ENCODE results near the gene GLIS1.

The GLIS1 gene

GRCh38 chr1:53689736-53690326 lies 49.1 kb downstream of the GLIS1 start:
- H3K4me3 ChIP-seq (ENCODE audit: severe bottlenecking): no peak overlapping the region
- no peak for ATAC-seq (ENCODE audit: low read depth)
- no peak for DNase-seq (ENCODE audit: low spot score)
- H3K4me1 ChIP-seq (ENCODE audit: insufficient read depth, poor library complexity, severe bottlenecking): no peaks in the 10 kb centered on the region
- TF ChIP-seq CTCF (IDR thresholded peaks at IDR 0.05; ENCODE audit: poor library complexity, severe bottlenecking): no peak
- no peaks in the 10 kb centered on the region for H3K36me3 ChIP-seq (ENCODE audit: low read depth)
- H3K9me3 ChIP-seq (ENCODE audit: severe bottlenecking): no peaks in the 10 kb centered on the region
- peaks cover 3% of the 10 kb centered on the region for H3K27me3 ChIP-seq (ENCODE audit: insufficient read depth, poor library complexity, severe bottlenecking)
- no peak overlapping the region for H3K27ac ChIP-seq (ENCODE audit: poor library complexity, severe bottlenecking)

DNA sequence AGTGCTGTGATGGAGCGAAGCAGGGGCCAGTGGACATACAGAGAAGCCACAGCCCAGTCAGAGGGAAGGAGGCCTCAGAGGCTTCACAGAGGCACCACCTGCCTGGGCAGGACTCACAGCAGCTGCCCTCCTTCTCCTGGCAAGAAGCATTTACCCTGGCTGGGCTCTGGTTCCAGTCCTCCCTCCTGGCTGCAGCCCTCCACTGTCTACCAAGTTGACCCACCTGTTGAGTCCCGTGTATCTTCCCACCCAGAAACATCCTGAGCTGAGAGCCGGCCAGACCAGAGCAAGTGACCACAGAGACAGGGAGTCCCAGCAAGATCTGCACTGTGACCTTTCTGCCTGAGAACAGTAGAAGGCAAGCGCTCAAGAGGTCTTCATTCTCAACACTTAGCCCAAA lies 49.7 kb downstream of the GLIS1 start:
- Histone ChIP-seq H3K27ac (ENCODE audit: poor library complexity, severe bottlenecking) (no peak overlapping the region), H3K9me3 (ENCODE audit: severe bottlenecking) (no peaks in the 10 kb centered on the region), H3K4me3 (ENCODE audit: severe bottlenecking) (no peak overlapping the region), H3K27me3 (ENCODE audit: insufficient read depth, poor library complexity, severe bottlenecking) (peaks cover 3% of the 10 kb centered on the region), H3K36me3 (ENCODE audit: low read depth) (no peaks in the 10 kb centered on the region), H3K4me1 (ENCODE audit: insufficient read depth, poor library complexity, severe bottlenecking) (no peaks in the 10 kb centered on the region)
- no peak for TF ChIP-seq CTCF (IDR thresholded peaks at IDR 0.05; ENCODE audit: poor library complexity, severe bottlenecking)
- DNase-seq (ENCODE audit: low spot score) (no peak), ATAC-seq (ENCODE audit: low read depth) (no peak)

- Histone ChIP-seq H3K4me3 (ENCODE audit: severe bottlenecking) (no peak overlapping the region), H3K9me3 (ENCODE audit: severe bottlenecking) (no peaks in the 10 kb centered on the region), H3K27me3 (ENCODE audit: insufficient read depth, poor library complexity, severe bottlenecking) (peaks cover 3% of the 10 kb centered on the region), H3K4me1 (ENCODE audit: insufficient read depth, poor library complexity, severe bottlenecking) (no peaks in the 10 kb centered on the region), H3K36me3 (ENCODE audit: low read depth) (no peaks in the 10 kb centered on the region), H3K27ac (ENCODE audit: poor library complexity, severe bottlenecking) (no peak overlapping the region)
- DNase-seq (ENCODE audit: low spot score) (no peak), ATAC-seq (ENCODE audit: low read depth) (no peak)
- TF ChIP-seq CTCF (IDR thresholded peaks at IDR 0.05; ENCODE audit: poor library complexity, severe bottlenecking): peak; percentile 25
Measured at GRCh38 chr1:53688381-53689102, 50.4 kb downstream of the GLIS1 start.

DNA sequence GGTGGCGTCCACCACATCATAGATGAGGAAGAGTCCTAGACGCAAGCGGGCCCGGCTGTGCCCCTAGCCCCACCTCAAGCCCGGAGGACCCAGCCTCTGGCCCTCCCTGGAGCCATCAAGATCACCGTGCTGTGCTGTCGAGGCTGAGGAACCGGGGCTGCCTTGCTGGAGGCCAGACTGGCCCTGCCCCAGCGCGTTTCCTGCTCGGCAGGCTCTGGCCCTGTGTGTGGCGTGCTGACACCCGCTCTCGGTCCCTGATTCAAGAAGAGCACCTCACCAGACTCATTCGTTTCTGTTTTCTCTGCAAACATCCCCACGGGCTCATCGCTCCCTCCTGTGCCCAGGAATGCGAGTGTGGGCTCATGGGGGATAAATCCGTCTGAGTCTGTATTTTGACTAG lies 51.1 kb downstream of the GLIS1 start:
- TF ChIP-seq CTCF (IDR thresholded peaks at IDR 0.05; ENCODE audit: poor library complexity, severe bottlenecking): no peak
- H3K27ac ChIP-seq (ENCODE audit: poor library complexity, severe bottlenecking): no peak overlapping the region
- no peaks in the 10 kb centered on the region for H3K36me3 ChIP-seq (ENCODE audit: low read depth)
- H3K4me1 ChIP-seq (ENCODE audit: insufficient read depth, poor library complexity, severe bottlenecking): no peaks in the 10 kb centered on the region
- ATAC-seq (ENCODE audit: low read depth) (no peak), DNase-seq (ENCODE audit: low spot score) (no peak)
- no peak overlapping the region for H3K4me3 ChIP-seq (ENCODE audit: severe bottlenecking)
- peaks cover 3% of the 10 kb centered on the region for H3K27me3 ChIP-seq (ENCODE audit: insufficient read depth, poor library complexity, severe bottlenecking)
- H3K9me3 ChIP-seq (ENCODE audit: severe bottlenecking): no peaks in the 10 kb centered on the region

DNA sequence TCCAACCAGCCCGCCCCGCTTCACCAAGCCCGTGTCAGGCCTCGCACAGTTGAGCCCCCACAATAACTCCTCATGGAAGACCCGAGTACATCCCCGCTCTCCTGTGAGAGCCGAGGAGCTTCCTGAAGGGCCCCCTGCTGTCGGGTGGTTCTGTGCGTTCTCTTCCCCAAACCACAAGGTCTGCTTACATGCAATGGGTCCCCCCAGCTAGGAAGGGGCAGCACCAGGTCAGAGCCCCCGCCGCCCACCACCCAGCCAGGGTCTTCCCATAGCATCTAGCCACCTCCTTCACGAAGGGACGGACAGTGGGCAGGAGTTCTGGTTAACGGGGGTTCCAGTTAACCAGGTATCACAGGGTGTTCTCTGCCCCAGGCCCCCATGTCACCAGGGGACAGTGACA lies 51.5 kb downstream of the GLIS1 start:
- Histone ChIP-seq H3K4me1 (ENCODE audit: insufficient read depth, poor library complexity, severe bottlenecking) (no peaks in the 10 kb centered on the region), H3K27ac (ENCODE audit: poor library complexity, severe bottlenecking) (no peak overlapping the region), H3K4me3 (ENCODE audit: severe bottlenecking) (no peak overlapping the region), H3K9me3 (ENCODE audit: severe bottlenecking) (no peaks in the 10 kb centered on the region), H3K36me3 (ENCODE audit: low read depth) (no peaks in the 10 kb centered on the region), H3K27me3 (ENCODE audit: insufficient read depth, poor library complexity, severe bottlenecking) (peaks cover 3% of the 10 kb centered on the region)
- ATAC-seq (ENCODE audit: low read depth) (no peak), DNase-seq (ENCODE audit: low spot score) (no peak)
- TF ChIP-seq CTCF (IDR thresholded peaks at IDR 0.05; ENCODE audit: poor library complexity, severe bottlenecking): no peak

Measured in RWPE2 (cell line).